H9 (cell line): Measurements from ENCODE around the gene ADAM22. TPM values are rescaled to one million over a fixed set of nuclear protein-coding genes. Genes with fewer than 3 reads are reported as not detected.

Source experiments
- DNase-seq: peaks from one replicate; pipeline ENCODE4 v3.0.0-alpha.2; 2017
- H2AFZ ChIP-seq: one replicate; pipeline ENCODE4 v1.6.1; 2013; ENCODE audit warnings: mild to moderate bottlenecking, low read length, control low read depth, moderate library complexity
- H2AK5ac ChIP-seq: 2 replicates; pipeline ENCODE4 v1.6.1; 2013; ENCODE audit warnings: low read length, control low read depth, mixed read lengths; ENCODE audit not compliant: insufficient read length
- H2BK120ac ChIP-seq: one replicate; pipeline ENCODE4 v1.6.1; 2013; ENCODE audit warnings: low read depth, mild to moderate bottlenecking, low read length, control low read depth, inconsistent platforms; ENCODE audit not compliant: poor library complexity, severe bottlenecking
- H2BK12ac ChIP-seq: 2 replicates; pipeline ENCODE4 v1.6.1; 2013; ENCODE audit warnings: low read length, control low read depth, mixed read lengths, low read depth; ENCODE audit not compliant: insufficient read length
- H2BK15ac ChIP-seq: 2 replicates; pipeline ENCODE4 v1.6.1; 2013; ENCODE audit warnings: low read depth, low read length, control low read depth
- H2BK20ac ChIP-seq: one replicate; pipeline ENCODE4 v1.6.1; 2013; ENCODE audit warnings: low read depth, mild to moderate bottlenecking, low read length, control low read depth, inconsistent platforms; ENCODE audit not compliant: poor library complexity, severe bottlenecking
- H2BK5ac ChIP-seq: 2 replicates; pipeline ENCODE4 v1.6.1; 2013; ENCODE audit warnings: low read length, control low read depth, mixed read lengths; ENCODE audit not compliant: insufficient read length
- H3K14ac ChIP-seq: 2 replicates; pipeline ENCODE4 v1.6.1; 2013; ENCODE audit warnings: low read length, control low read depth; ENCODE audit not compliant: insufficient read depth
- H3K18ac ChIP-seq: 2 replicates; pipeline ENCODE4 v1.6.1; 2013; ENCODE audit warnings: low read depth, mild to moderate bottlenecking, mixed read lengths, low read length, control low read depth; ENCODE audit not compliant: insufficient read length
- H3K23ac ChIP-seq: 2 replicates; pipeline ENCODE4 v1.6.1; 2013; ENCODE audit warnings: low read length, control low read depth, mixed read lengths, low read depth; ENCODE audit not compliant: insufficient read length
- H3K23me2 ChIP-seq: 2 replicates; pipeline ENCODE4 v1.6.1; 2013; ENCODE audit warnings: low read depth, mild to moderate bottlenecking, mixed read lengths, low read length, control low read depth; ENCODE audit not compliant: insufficient read length, poor library complexity, severe bottlenecking
- H3K27ac ChIP-seq: 2 replicates; pipeline ENCODE4 v1.5.1; 2013; ENCODE audit warnings: low read length, control low read depth, mixed read lengths, low read depth; ENCODE audit not compliant: insufficient read length
- H3K27me3 ChIP-seq: 2 replicates; pipeline ENCODE4 v1.6.1; 2013; ENCODE audit warnings: low read length, control low read depth, inconsistent platforms; ENCODE audit not compliant: insufficient read depth
- H3K4ac ChIP-seq: 2 replicates; pipeline ENCODE4 v1.6.1; 2013; ENCODE audit warnings: low read depth, mild to moderate bottlenecking, control low read depth, inconsistent platforms, low read length, moderate library complexity
- H3K4me1 ChIP-seq: 2 replicates; pipeline ENCODE4 v1.6.1; 2013; ENCODE audit warnings: low read length, control low read depth, inconsistent platforms; ENCODE audit not compliant: insufficient read depth
- H3K4me2 ChIP-seq: 2 replicates; pipeline ENCODE4 v1.6.1; 2013; ENCODE audit warnings: low read length, control low read depth, mixed read lengths; ENCODE audit not compliant: insufficient read length, insufficient read depth
- H3K56ac ChIP-seq: 2 replicates; pipeline ENCODE4 v1.6.1; 2013; ENCODE audit warnings: low read depth, mild to moderate bottlenecking, mixed read lengths, low read length, control low read depth; ENCODE audit not compliant: insufficient read length
- H3K79me1 ChIP-seq: 2 replicates; pipeline ENCODE4 v1.6.1; 2013; ENCODE audit warnings: low read depth, mild to moderate bottlenecking, moderate library complexity, low read length, control low read depth, inconsistent platforms; ENCODE audit not compliant: insufficient read depth, poor library complexity, severe bottlenecking
- H3K79me2 ChIP-seq: 2 replicates; pipeline ENCODE4 v1.6.1; 2013; ENCODE audit warnings: low read length, control low read depth, inconsistent platforms; ENCODE audit not compliant: insufficient read depth
- H3K9ac ChIP-seq: 2 replicates; pipeline ENCODE4 v1.6.1; 2013; ENCODE audit warnings: low read length, control low read depth, mixed read lengths; ENCODE audit not compliant: insufficient read length; ENCODE audit errors: extremely low read depth
- H3K9me3 ChIP-seq: one replicate; pipeline ENCODE4 v1.6.1; 2013; ENCODE audit warnings: low read depth, low read length, inconsistent platforms; ENCODE audit not compliant: control insufficient read depth
- H3T11ph ChIP-seq: one replicate; pipeline ENCODE4 v1.6.1; 2013; ENCODE audit warnings: mild to moderate bottlenecking, low read length, control low read depth, inconsistent platforms
- H4K20me1 ChIP-seq: one replicate; pipeline ENCODE4 v1.6.1; 2013; ENCODE audit not compliant: control insufficient read depth, insufficient read length, insufficient read depth
- H4K5ac ChIP-seq: 2 replicates; pipeline ENCODE4 v1.6.1; 2013; ENCODE audit warnings: low read depth, mild to moderate bottlenecking, mixed read lengths, low read length, control low read depth; ENCODE audit not compliant: insufficient read length
- H4K8ac ChIP-seq: replicated peaks from 2 replicates; pipeline ENCODE4 v1.6.1; 2013; ENCODE audit warnings: low read length, control low read depth, mixed read lengths, low read depth; ENCODE audit not compliant: insufficient read length
- H4K91ac ChIP-seq: 2 replicates; pipeline ENCODE4 v1.6.1; 2013; ENCODE audit warnings: low read depth, mild to moderate bottlenecking, moderate library complexity, mixed read lengths, low read length, control low read depth; ENCODE audit not compliant: insufficient read length
- H3K27ac Mint-ChIP-seq, 3 experiments: 2 replicates in 2 of 3; 3 replicates in 1 of 3; pipeline ENCODE4 v1.8.0; 2020 to 2021; ENCODE audit warnings: mixed read lengths in 3 of 3, mild to moderate bottlenecking in 1 of 3, moderate library complexity in 1 of 3
- H3K27me3 Mint-ChIP-seq: 2 replicates; pipeline ENCODE4 v1.8.0; 2021; ENCODE audit warnings: low read depth, mild to moderate bottlenecking, moderate library complexity, mixed read lengths
- H3K36me3 Mint-ChIP-seq, 3 experiments: 2 replicates in 2 of 3; 3 replicates in 1 of 3; pipeline ENCODE4 v1.8.0; 2020 to 2021; ENCODE audit warnings: low read depth in 3 of 3, mixed read lengths in 3 of 3; ENCODE audit not compliant: insufficient read depth in 1 of 3
- H3K4me1 Mint-ChIP-seq, 2 experiments: 2 replicates each; pipeline ENCODE4 v1.8.0; 2020; ENCODE audit warnings: mixed read lengths in 2 of 2
- H3K4me3 Mint-ChIP-seq, 2 experiments: 2 replicates in 1 of 2; 3 replicates in 1 of 2; pipeline ENCODE4 v1.8.0; 2020 to 2021; ENCODE audit warnings: mild to moderate bottlenecking in 2 of 2, mixed read lengths in 2 of 2, moderate library complexity in 1 of 2
- H3K9me3 Mint-ChIP-seq, 2 experiments: 2 replicates in 1 of 2; 3 replicates in 1 of 2; pipeline ENCODE4 v1.8.0; 2020; ENCODE audit warnings: mild to moderate bottlenecking in 2 of 2, mixed read lengths in 2 of 2, moderate library complexity in 1 of 2
- total RNA-seq: library from RNA; stranded (reverse); gene quantifications from 2 replicates; pipeline ENCODE4 v1.2.1, GENCODE V29; 2021
- TF ChIP-seq, protein P1 (sequence below): fragments of 200-600 bp; sonication (generic); conservative IDR thresholded peaks from 3 replicates; pipeline ENCODE4 v1.8.0; 2021; ENCODE audit warnings: antibody characterized with exemption, mild to moderate bottlenecking

Gene ADAM22
- total RNA-seq, 1 experiment from 2014 or later = 8.7 TPM

DNA sequence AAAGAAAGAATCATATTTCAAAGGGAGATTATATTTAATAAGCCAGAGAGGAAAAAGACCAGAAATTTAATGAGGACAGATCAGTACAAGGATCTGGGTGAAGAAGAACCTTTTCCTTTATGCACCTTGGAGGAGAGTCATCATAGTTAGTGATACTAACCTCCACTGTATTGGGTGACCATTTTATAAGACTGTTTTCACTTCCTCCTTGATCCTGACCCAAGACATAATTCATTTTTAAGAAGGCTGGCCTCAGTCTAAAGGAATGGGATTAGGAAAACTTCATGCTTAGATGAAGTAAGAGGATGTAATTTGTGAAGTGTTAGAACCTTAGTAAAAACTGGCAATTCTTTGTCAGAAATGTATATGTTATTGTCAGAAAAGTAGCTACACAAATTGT, 68.6 kb downstream of the ADAM22 start:
- Histone ChIP-seq H3K14ac (no peak overlapping the region), H3K56ac (no peak overlapping the region), H2AFZ (no peak overlapping the region), H3K18ac (no peak overlapping the region), H3K27me3 (no peaks in the 10 kb centered on the region), H3K23ac (no peak overlapping the region), H2BK5ac (no peak overlapping the region), H3K27ac (no peak overlapping the region), H3T11ph (no peak overlapping the region), H3K79me1 (no peaks in the 10 kb centered on the region), H3K79me2 (no peaks in the 10 kb centered on the region), H2AK5ac (no peak overlapping the region), H2BK12ac (no peak overlapping the region), H2BK15ac (no peak overlapping the region), H2BK120ac (no peak overlapping the region), H3K23me2 (no peaks in the 10 kb centered on the region), H3K4me1 (no peaks in the 10 kb centered on the region), H3K9me3 (no peaks in the 10 kb centered on the region), H3K4ac (no peak overlapping the region), H4K20me1 (no peaks in the 10 kb centered on the region), H3K4me2 (no peak overlapping the region), H4K91ac (no peak overlapping the region), H4K8ac (no peak overlapping the region), H2BK20ac (no peak overlapping the region), H4K5ac (no peak overlapping the region), H3K9ac (no peak overlapping the region)
- Mint-ChIP-seq H3K27ac (peak overlapping the region in 1 of 3 experiments; percentile 16; a peak in 1 of 7 replicates), H3K27me3 (no peaks in the 10 kb centered on the region), H3K4me1 (peaks cover 5% of the 10 kb centered on the region in 2 experiments; a peak in 1 of 4 replicates), H3K4me3 (no peak overlapping the region), H3K36me3 (peaks cover 0 to 5% (median 3%) of the 10 kb centered on the region in 3 experiments; a peak in 2 of 7 replicates), H3K9me3 (no peaks in the 10 kb centered on the region)
- DNase-seq = no peak
- TF ChIP-seq, protein P1, sequence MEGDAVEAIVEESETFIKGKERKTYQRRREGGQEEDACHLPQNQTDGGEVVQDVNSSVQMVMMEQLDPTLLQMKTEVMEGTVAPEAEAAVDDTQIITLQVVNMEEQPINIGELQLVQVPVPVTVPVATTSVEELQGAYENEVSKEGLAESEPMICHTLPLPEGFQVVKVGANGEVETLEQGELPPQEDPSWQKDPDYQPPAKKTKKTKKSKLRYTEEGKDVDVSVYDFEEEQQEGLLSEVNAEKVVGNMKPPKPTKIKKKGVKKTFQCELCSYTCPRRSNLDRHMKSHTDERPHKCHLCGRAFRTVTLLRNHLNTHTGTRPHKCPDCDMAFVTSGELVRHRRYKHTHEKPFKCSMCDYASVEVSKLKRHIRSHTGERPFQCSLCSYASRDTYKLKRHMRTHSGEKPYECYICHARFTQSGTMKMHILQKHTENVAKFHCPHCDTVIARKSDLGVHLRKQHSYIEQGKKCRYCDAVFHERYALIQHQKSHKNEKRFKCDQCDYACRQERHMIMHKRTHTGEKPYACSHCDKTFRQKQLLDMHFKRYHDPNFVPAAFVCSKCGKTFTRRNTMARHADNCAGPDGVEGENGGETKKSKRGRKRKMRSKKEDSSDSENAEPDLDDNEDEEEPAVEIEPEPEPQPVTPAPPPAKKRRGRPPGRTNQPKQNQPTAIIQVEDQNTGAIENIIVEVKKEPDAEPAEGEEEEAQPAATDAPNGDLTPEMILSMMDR = no peak
